Measurements from ENCODE around the gene ATP13A3. TPM values are rescaled to one million over a fixed set of nuclear protein-coding genes. Genes with fewer than 3 reads are reported as not detected.

The ATP13A3 gene
- total RNA-seq, 1 donor from 2014 or later, result 79.2 TPM

GRCh38 chr3:194487289-194488054, 670 bp upstream of the ATP13A3 start:
- peak overlapping the region; percentile 97 for H3K9ac ChIP-seq (ENCODE audit: low read length)
- H4K20me1 ChIP-seq (ENCODE audit: insufficient read depth, low read length), result peaks cover 24% of the 10 kb centered on the region
- Mint-ChIP-seq H3K36me3 (ENCODE audit: low read depth, unreplicated experiment) (no peaks in the 10 kb centered on the region), H3K27ac (ENCODE audit: unreplicated experiment) (peak overlapping the region; percentile 62), H3K9me3 (ENCODE audit: unreplicated experiment) (no peaks in the 10 kb centered on the region), H3K4me1 (ENCODE audit: low read depth, unreplicated experiment) (peaks cover 24% of the 10 kb centered on the region), H3K4me3 (ENCODE audit: unreplicated experiment) (peak overlapping the region; percentile 84), H3K27me3 (ENCODE audit: low read depth, unreplicated experiment) (no peaks in the 10 kb centered on the region)
- TF ChIP-seq, protein P1, sequence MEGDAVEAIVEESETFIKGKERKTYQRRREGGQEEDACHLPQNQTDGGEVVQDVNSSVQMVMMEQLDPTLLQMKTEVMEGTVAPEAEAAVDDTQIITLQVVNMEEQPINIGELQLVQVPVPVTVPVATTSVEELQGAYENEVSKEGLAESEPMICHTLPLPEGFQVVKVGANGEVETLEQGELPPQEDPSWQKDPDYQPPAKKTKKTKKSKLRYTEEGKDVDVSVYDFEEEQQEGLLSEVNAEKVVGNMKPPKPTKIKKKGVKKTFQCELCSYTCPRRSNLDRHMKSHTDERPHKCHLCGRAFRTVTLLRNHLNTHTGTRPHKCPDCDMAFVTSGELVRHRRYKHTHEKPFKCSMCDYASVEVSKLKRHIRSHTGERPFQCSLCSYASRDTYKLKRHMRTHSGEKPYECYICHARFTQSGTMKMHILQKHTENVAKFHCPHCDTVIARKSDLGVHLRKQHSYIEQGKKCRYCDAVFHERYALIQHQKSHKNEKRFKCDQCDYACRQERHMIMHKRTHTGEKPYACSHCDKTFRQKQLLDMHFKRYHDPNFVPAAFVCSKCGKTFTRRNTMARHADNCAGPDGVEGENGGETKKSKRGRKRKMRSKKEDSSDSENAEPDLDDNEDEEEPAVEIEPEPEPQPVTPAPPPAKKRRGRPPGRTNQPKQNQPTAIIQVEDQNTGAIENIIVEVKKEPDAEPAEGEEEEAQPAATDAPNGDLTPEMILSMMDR (IDR thresholded peaks at IDR 0.05; ENCODE audit: insufficient read depth, low read depth, low read length), result no peak
- no peak for TF ChIP-seq EZH2 (IDR thresholded peaks at IDR 0.05; ENCODE audit: insufficient read depth, low read length)
- FAIRE-seq (no peak), DNase-seq (ENCODE audit: low read depth) (no peak)
- peak overlapping the region; percentile 44 for H3K27ac ChIP-seq (ENCODE audit: low read depth, low read length)
- H2AFZ ChIP-seq (ENCODE audit: low read depth, low read length), result peak overlapping the region; percentile 62
- no peaks in the 10 kb centered on the region for H3K27me3 ChIP-seq (ENCODE audit: insufficient read depth, low read length)
- peak overlapping the region; percentile 93 for H3K4me2 ChIP-seq (ENCODE audit: low read length)
- peaks cover 38% of the 10 kb centered on the region for H3K79me2 ChIP-seq (ENCODE audit: insufficient read depth, low read length)
- H3K4me1 ChIP-seq (ENCODE audit: insufficient read depth, low read length), result peaks cover 36% of the 10 kb centered on the region
- peaks cover 6% of the 10 kb centered on the region for H3K36me3 ChIP-seq (ENCODE audit: insufficient read depth, low read length)
- peak overlapping the region; percentile 58 for H3K4me3 ChIP-seq (ENCODE audit: insufficient read depth, low read depth, low read length)
- H3K9me3 ChIP-seq (ENCODE audit: insufficient read depth, low read depth, low read length), result no peaks in the 10 kb centered on the region

DNA sequence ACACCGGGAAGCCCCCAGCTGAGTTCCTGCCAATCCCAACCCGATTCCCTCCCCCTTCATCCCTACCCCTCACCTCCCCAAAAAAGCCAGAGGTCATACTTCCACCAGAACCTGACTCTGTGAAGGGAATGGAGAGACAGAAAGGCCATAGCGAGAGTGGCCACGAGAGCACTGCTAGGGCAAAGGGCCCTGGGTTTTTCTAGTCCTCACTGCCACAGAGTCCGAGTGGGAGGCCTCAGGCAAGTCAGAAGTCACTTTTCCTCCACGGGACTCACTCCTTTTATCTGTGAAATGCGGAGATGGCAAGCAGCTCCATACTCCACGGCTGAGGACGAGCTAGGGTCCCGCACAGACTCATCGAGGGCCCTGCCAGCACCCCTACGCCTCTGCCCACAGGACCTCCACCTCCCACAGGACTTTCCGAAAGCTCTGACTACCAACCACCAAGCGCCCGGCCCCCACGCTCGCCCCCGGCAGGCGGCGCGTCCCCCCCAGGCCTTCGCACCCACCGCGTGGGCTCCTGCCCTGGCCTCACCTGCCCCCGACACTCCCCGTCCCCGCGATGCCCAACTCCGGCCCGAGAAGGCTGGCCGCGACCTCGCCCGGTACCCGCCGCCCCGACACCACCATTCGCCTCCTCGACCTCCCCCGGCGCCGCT, 792 bp downstream of the ATP13A3 start:
- Mint-ChIP-seq H3K4me3 (ENCODE audit: unreplicated experiment) (peak overlapping the region; percentile 95), H3K9me3 (ENCODE audit: unreplicated experiment) (no peaks in the 10 kb centered on the region), H3K27me3 (ENCODE audit: low read depth, unreplicated experiment) (no peaks in the 10 kb centered on the region), H3K36me3 (ENCODE audit: low read depth, unreplicated experiment) (no peaks in the 10 kb centered on the region), H3K27ac (ENCODE audit: unreplicated experiment) (peak overlapping the region; percentile 88), H3K4me1 (ENCODE audit: low read depth, unreplicated experiment) (peaks cover 34% of the 10 kb centered on the region)
- H3K36me3 ChIP-seq (ENCODE audit: insufficient read depth, low read length), result peaks cover 6% of the 10 kb centered on the region
- peaks cover 53% of the 10 kb centered on the region for H3K79me2 ChIP-seq (ENCODE audit: insufficient read depth, low read length)
- TF ChIP-seq EZH2 (IDR thresholded peaks at IDR 0.05; ENCODE audit: insufficient read depth, low read length), result no peak
- TF ChIP-seq, protein P1 (IDR thresholded peaks at IDR 0.05; ENCODE audit: insufficient read depth, low read depth, low read length), result no peak
- peak overlapping the region; percentile 94 for H3K27ac ChIP-seq (ENCODE audit: low read depth, low read length)
- peaks cover 44% of the 10 kb centered on the region for H3K4me1 ChIP-seq (ENCODE audit: insufficient read depth, low read length)
- no peak overlapping the region for H2AFZ ChIP-seq (ENCODE audit: low read depth, low read length)
- H4K20me1 ChIP-seq (ENCODE audit: insufficient read depth, low read length), result peaks cover 32% of the 10 kb centered on the region
- FAIRE-seq, result no peak
- no peaks in the 10 kb centered on the region for H3K27me3 ChIP-seq (ENCODE audit: insufficient read depth, low read length)
- no peaks in the 10 kb centered on the region for H3K9me3 ChIP-seq (ENCODE audit: insufficient read depth, low read depth, low read length)
- H3K4me3 ChIP-seq (ENCODE audit: insufficient read depth, low read depth, low read length), result peak overlapping the region; percentile 95
- H3K9ac ChIP-seq (ENCODE audit: low read length), result peak overlapping the region; percentile 97
- DNase-seq (ENCODE audit: low read depth), result no peak
- H3K4me2 ChIP-seq (ENCODE audit: low read length), result peak overlapping the region; percentile 93
